Measurements from ENCODE around the gene MBNL2.
"Not testable (repeated sequence)": the region's sequence is repeated elsewhere in the genome, so short reads cannot be mapped to it uniquely, and the experiment has no call there.

Gene MBNL2

DNA sequence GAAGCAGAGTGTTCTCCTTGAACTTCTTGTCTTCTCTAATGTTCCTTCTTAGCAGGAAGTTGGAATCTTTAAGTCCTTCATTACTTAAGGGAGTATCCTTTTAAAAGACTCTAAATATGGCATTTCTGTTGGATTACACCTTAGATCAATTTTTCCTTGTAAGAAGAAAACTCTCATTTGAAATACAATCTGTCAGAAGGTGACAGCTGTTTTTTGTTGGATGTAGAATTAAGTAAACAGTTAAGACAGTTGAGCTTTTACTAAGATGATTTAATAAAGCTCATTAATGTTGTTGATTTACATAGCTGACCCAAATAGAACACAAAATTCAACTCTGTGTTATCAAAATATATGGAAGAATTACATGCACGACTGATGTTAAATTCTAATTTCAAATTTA, 16.7 kb upstream of the MBNL2 start:
- TF ChIP-seq, protein P1, sequence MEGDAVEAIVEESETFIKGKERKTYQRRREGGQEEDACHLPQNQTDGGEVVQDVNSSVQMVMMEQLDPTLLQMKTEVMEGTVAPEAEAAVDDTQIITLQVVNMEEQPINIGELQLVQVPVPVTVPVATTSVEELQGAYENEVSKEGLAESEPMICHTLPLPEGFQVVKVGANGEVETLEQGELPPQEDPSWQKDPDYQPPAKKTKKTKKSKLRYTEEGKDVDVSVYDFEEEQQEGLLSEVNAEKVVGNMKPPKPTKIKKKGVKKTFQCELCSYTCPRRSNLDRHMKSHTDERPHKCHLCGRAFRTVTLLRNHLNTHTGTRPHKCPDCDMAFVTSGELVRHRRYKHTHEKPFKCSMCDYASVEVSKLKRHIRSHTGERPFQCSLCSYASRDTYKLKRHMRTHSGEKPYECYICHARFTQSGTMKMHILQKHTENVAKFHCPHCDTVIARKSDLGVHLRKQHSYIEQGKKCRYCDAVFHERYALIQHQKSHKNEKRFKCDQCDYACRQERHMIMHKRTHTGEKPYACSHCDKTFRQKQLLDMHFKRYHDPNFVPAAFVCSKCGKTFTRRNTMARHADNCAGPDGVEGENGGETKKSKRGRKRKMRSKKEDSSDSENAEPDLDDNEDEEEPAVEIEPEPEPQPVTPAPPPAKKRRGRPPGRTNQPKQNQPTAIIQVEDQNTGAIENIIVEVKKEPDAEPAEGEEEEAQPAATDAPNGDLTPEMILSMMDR (IDR thresholded peaks at IDR 0.05; ENCODE audit: extremely low read depth, insufficient read depth, missing control alignments), result no peak
- DNase-seq (ENCODE audit: low spot score), result no peak
- in situ Hi-C loops (cut with MboI; ENCODE audit: low pct_unique_long_range_greater_than_20kb, low sequenced_read_pairs, unreplicated experiment), result no loop called here

DNA sequence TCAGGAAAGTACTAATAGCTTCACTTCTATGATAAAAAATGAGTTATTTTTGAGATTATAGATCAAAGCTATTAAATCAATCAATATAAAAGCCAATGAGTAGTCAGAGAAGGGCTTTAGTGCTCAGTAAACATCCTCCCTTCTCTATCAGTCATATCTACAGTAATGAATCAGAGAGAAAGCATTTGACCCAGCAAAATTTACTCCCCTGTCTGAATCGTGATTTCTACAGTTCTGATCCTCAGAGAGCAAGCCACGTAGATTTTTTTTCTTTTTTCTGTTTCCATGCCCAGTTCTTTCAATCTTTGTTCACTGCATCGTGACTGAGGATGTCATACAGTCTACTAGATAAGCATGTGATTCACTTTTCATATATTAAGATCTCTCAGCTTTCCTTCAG, 16.2 kb upstream of the MBNL2 start:
- in situ Hi-C loops (cut with MboI; ENCODE audit: low pct_unique_long_range_greater_than_20kb, low sequenced_read_pairs, unreplicated experiment), result no loop called here
- no peak for DNase-seq (ENCODE audit: low spot score)
- TF ChIP-seq, protein P1 (IDR thresholded peaks at IDR 0.05; ENCODE audit: extremely low read depth, insufficient read depth, missing control alignments), result no peak

DNA sequence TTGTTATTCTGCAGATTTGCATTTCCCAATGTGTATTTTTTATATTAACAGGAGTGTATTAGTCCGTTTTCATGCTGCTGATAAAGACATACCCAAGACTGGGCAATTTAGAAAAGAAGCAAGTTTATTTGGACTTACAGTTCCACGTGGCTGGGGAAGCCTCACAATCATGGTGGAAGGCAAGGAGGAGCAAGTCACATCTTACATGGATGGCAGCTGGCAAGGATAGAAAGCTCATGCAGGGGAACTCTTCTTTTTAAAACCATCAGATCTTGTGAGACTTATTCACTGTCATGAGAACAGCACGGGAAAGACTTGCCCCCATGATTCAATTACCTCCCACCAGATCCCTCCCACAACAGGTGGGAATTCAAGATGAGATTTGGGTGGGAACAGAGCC, 14.9 kb upstream of the MBNL2 start:
- DNase-seq (ENCODE audit: low spot score); in situ Hi-C loops (cut with MboI; ENCODE audit: low pct_unique_long_range_greater_than_20kb, low sequenced_read_pairs, unreplicated experiment): not testable (repeated sequence)

DNA sequence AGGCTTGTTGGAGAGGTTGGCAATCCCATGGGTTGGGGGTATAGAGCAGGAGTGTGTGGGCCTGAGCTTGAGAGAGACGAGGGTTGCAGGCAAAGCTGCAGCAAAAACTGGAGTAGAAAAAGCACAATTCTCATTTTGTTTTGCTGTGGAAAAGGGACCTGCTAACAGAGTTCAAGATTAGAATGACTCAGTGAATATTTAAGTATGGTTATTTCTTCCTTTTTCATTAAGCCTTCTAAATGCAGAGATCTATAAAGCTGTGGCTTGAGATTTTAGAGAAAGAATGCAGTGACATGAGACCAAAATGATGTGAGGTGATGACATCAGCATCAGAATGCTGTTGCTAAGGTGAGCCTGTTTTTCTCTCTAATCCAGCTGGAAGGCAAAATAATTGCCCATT, 10.8 kb upstream of the MBNL2 start:
- DNase-seq (ENCODE audit: low spot score), result no peak
- in situ Hi-C loops (cut with MboI; ENCODE audit: low pct_unique_long_range_greater_than_20kb, low sequenced_read_pairs, unreplicated experiment), result no loop called here
- TF ChIP-seq, protein P1 (IDR thresholded peaks at IDR 0.05; ENCODE audit: extremely low read depth, insufficient read depth, missing control alignments), result no peak

DNA sequence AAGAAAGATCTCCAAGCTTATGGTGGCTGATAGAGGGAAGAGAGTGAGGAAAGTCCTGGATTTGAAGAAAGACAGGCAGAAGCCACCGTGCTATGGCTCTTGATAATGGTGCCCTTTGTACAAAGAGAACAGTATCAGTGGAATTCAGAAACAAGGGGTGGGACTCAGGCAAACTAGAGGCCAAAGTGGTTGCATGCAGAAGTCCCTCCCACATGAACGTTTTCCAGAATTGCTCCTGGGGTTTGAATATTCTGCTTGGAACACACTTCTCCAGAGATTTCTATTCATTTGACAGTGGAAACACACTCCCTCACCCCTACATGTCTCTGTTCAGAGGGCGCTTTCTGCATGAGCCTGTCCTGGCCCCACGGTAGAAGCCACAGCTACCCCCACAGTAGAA, 10.1 kb upstream of the MBNL2 start:
- in situ Hi-C loops (cut with MboI; ENCODE audit: low pct_unique_long_range_greater_than_20kb, low sequenced_read_pairs, unreplicated experiment), result no loop called here
- no peak for DNase-seq (ENCODE audit: low spot score)
- TF ChIP-seq, protein P1 (IDR thresholded peaks at IDR 0.05; ENCODE audit: extremely low read depth, insufficient read depth, missing control alignments), result no peak

DNA sequence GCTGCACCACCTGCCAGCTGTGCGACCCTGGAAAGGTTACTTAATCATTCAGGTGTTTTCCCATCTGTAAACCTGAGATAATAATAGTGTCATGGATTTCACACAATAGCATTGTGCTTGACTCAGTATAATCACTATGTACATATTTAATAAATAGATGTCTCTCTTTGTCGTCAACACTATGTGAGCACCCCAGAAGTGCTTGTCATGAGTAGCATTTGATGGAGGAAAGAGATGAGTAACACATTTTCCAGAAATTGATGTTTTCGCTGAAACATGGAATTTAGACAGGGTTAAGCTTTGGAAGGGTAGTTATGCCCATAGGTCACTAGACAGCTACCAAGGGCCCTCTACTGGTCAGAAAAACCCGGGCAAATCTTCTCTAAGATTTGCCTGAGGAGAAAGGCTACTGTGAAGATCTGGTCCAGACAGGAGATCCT, 9.5 kb upstream of the MBNL2 start:
- in situ Hi-C loops (cut with MboI; ENCODE audit: low pct_unique_long_range_greater_than_20kb, low sequenced_read_pairs, unreplicated experiment), result no loop called here
- TF ChIP-seq, protein P1 (IDR thresholded peaks at IDR 0.05; ENCODE audit: extremely low read depth, insufficient read depth, missing control alignments), result peak; percentile 62
- DNase-seq (ENCODE audit: low spot score), result no peak

DNA sequence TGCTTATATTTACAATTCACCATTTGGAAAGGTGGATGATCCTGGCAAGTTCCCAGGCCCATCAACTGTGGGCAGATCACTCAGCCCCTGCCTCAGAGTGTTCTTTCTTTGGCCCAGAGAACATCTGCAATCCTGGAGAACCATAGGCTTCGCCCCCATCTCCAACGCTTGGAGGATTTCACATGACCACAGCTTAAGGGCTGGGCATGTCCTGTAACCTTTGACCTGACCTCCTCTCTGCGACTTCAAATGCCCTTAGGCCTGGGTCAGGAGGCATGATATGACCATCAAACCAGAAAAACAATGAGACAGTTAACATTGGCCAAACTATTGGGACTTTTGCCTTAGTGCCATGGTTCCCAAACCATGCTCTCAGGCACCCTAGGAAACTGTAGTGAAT, 7.2 kb upstream of the MBNL2 start:
- DNase-seq (ENCODE audit: low spot score), result no peak
- TF ChIP-seq, protein P1 (IDR thresholded peaks at IDR 0.05; ENCODE audit: extremely low read depth, insufficient read depth, missing control alignments), result no peak
- in situ Hi-C loops (cut with MboI; ENCODE audit: low pct_unique_long_range_greater_than_20kb, low sequenced_read_pairs, unreplicated experiment), result no loop called here
